ENCODE results near the gene PRKAG1. TPM values are rescaled to one million over a fixed set of nuclear protein-coding genes. Genes with fewer than 3 reads are reported as not detected.
A peak's percentile ranks its signal among the peaks of the same experiment; 100 is the strongest.

The PRKAG1 gene
- total RNA-seq, 1 donor from 2014 or later = 75.6 TPM

DNA sequence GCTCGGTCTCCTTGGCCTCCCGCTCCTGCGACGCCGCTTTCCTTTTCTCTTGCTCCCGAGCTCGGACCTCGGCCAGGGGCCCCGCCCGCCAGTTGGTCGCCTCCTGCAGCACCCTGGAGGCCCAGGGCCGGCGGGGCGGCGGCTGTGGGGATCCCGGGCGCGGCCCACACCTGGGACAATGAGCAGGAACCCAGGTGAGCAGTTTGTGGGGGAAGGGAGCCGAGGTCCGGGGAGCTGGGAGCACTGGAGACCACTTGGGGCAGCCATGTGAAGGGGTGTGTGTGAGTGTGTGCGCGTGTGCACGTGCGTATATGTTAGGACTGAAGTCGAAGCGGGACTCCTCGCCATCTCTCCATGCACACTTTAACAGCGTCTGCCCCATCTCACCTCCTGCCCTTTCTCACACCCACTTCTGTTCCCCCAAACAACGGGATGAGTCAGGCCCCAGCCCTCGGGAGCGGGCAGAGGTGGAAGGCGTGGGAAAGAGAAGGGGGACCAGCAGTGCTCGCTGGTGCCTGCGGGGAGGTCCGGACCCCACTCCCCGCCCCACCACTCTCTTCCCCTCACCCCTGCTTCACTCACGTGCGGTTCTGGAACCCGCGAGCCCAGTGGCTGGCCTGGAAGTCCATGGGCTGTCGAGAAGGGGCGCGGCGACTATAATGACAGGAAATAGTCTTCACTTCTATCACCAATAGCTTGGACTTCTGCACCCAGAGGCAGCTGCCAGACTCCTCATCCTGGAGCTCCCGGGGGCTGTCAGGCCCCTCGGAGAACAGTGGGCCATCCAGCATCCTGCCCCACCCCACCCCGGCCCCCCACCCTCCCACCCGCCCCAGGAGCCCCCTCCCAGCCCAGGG is 19.9 kb downstream of the PRKAG1 start:
- TF ChIP-seq, protein P1, sequence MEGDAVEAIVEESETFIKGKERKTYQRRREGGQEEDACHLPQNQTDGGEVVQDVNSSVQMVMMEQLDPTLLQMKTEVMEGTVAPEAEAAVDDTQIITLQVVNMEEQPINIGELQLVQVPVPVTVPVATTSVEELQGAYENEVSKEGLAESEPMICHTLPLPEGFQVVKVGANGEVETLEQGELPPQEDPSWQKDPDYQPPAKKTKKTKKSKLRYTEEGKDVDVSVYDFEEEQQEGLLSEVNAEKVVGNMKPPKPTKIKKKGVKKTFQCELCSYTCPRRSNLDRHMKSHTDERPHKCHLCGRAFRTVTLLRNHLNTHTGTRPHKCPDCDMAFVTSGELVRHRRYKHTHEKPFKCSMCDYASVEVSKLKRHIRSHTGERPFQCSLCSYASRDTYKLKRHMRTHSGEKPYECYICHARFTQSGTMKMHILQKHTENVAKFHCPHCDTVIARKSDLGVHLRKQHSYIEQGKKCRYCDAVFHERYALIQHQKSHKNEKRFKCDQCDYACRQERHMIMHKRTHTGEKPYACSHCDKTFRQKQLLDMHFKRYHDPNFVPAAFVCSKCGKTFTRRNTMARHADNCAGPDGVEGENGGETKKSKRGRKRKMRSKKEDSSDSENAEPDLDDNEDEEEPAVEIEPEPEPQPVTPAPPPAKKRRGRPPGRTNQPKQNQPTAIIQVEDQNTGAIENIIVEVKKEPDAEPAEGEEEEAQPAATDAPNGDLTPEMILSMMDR (IDR thresholded peaks at IDR 0.05) = no peak
- Mint-ChIP-seq H3K4me3 (ENCODE audit: unreplicated experiment) (peak overlapping the region; percentile 40), H3K27me3 (ENCODE audit: unreplicated experiment) (peaks cover 7% of the 10 kb centered on the region), H3K9me3 (ENCODE audit: unreplicated experiment) (no peaks in the 10 kb centered on the region), H3K27ac (ENCODE audit: unreplicated experiment) (no peak overlapping the region), H3K4me1 (ENCODE audit: unreplicated experiment) (peaks cover 31% of the 10 kb centered on the region), H3K36me3 (ENCODE audit: unreplicated experiment) (peaks cover 17% of the 10 kb centered on the region)
- no peak for DNase-seq (ENCODE audit: extremely low spot score, unreplicated experiment)

DNA sequence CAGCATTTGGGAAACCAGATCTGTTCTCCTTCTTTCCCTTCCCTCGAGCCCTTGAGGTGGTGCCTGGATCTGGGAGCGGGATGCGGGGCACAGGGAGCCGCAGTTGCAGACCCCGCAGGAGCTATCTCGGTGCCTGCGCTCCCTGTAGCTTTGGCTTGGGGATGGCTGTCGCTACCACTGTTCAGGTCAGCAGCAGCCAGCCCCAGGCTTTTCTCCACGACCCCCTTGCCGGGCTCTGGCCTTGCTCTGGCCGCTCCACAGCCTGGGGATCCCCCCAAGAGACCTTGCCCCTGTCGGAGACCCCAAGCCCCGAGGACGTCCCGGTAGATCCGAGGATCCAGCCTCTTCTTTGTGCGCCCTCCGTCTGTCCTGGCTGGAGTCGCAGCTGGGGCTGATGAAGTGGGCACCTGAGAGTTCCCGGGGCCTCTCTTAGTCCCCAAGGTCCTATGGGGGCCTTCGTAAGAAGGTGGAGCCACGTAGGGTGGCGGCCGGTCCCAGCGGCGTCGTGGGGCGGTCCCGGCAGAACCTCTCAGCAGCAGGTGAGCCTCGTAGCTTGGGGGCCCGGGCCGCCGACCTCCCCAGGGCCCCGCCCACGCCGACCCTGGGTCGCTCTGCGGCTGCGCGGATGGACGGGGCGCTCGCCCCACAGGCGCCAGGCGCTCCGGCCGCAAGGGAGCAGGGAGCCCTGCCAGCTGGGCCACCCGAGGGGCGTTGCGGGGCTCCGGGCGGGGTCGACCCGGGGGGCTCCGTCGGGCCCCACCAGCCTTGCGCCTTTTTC is 20.7 kb downstream of the PRKAG1 start:
- Mint-ChIP-seq H3K4me3 (ENCODE audit: unreplicated experiment) (peak overlapping the region; percentile 4), H3K27me3 (ENCODE audit: unreplicated experiment) (peaks cover 12% of the 10 kb centered on the region), H3K9me3 (ENCODE audit: unreplicated experiment) (no peaks in the 10 kb centered on the region), H3K27ac (ENCODE audit: unreplicated experiment) (no peak overlapping the region), H3K4me1 (ENCODE audit: unreplicated experiment) (peaks cover 31% of the 10 kb centered on the region), H3K36me3 (ENCODE audit: unreplicated experiment) (peaks cover 12% of the 10 kb centered on the region)
- DNase-seq (ENCODE audit: extremely low spot score, unreplicated experiment) = no peak
- TF ChIP-seq, protein P1 (IDR thresholded peaks at IDR 0.05) = no peak

DNA sequence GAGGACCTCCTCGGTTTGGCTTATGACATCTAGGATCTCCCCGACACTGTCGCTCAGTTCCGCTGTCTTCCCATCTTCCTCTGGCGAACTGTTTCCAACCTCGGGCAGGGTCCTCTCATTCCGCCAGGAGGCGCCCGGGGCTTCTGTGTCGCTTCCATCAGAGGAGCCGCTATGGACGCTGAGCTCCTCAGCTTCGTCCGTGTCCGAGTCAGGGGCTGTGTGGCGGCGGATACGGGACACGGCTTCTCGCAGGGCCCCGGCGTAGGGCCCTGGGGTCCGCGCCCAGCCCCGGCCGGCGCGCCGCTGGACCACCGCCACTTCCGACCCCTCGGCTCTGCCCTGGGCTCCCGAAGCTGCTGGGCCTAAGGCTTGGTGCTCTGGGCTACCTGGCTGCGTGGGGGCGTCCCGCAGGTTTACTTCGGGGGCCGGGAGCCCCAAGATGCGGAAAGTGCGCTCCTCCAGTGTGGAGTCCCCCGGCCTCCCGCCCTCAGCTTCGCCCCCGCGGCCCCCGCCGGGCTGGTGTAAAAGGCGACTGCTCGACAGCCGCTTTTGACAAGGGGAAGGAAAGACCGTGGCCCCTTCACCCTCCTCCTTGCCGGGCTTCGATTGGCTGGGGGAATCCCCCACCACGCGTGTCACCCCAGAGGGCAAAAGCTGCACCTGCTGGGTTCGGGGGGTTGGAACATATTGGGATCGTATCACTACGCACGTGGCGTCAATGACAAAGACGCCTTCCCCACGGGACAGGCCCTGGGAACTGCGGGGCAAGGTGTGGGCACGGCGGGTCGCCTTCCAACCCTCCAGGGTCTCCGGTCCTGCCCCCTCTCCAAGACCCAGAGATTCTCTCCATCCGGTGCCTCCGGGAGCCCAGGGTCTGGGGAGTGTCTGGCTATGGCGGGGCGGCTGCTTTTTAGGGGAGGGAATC is 21.5 kb downstream of the PRKAG1 start:
- H3K4me3 Mint-ChIP-seq (ENCODE audit: unreplicated experiment) = peak overlapping the region; percentile 18

DNA sequence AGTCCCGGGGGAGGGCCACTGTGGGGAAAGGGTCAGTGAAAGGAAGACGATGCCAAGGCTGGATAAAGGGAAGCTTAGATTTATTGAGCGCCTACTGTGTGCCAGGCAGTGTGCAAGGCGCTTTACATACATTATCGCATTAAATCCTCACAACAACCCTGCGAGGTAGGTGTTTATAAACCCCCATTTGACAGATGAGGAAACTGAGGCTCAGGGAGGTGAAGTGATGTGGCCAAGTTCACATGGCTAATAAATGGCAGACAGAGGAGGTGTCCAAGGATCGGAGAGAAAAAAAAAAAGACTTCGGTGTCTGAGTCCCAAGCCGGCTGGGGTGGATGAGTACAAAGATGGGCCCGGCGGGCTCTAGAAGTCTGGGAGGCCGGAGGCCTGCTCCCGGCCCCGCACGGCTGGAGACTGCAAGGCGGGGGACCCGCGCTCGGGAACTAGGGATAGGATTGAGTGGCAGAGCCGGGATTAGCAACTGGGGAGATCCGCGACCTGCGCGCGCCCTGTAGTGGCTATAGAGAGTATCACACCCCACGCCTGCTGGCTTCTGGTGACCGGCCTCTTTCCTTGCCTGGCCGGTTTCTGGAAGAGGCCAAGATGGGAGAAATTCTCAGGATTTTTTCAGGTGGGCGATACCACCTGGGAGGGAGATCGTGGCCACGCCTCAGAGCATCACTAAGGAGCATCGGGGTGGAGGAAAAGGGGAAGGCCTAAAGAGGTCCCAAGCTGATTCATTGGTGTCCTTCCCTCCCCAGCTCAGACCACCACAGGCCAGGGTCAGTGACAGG is 23.3 kb downstream of the PRKAG1 start:
- Mint-ChIP-seq H3K4me3 (ENCODE audit: unreplicated experiment) (peak overlapping the region; percentile 58), H3K4me1 (ENCODE audit: unreplicated experiment) (peaks cover 26% of the 10 kb centered on the region), H3K9me3 (ENCODE audit: unreplicated experiment) (no peaks in the 10 kb centered on the region), H3K36me3 (ENCODE audit: unreplicated experiment) (no peaks in the 10 kb centered on the region), H3K27me3 (ENCODE audit: unreplicated experiment) (peaks cover 21% of the 10 kb centered on the region), H3K27ac (ENCODE audit: unreplicated experiment) (no peak overlapping the region)
- DNase-seq (ENCODE audit: extremely low spot score, unreplicated experiment) = peak; percentile 94
- TF ChIP-seq, protein P1 (IDR thresholded peaks at IDR 0.05) = peak; percentile 83

More for the DNA sequence above, 21.5 kb downstream of the PRKAG1 start:
- peak; percentile 93 for DNase-seq (ENCODE audit: extremely low spot score, unreplicated experiment)
- Mint-ChIP-seq H3K36me3 (ENCODE audit: unreplicated experiment) (peaks cover 7% of the 10 kb centered on the region), H3K27ac (ENCODE audit: unreplicated experiment) (no peak overlapping the region), H3K27me3 (ENCODE audit: unreplicated experiment) (peaks cover 15% of the 10 kb centered on the region), H3K4me1 (ENCODE audit: unreplicated experiment) (peaks cover 31% of the 10 kb centered on the region), H3K9me3 (ENCODE audit: unreplicated experiment) (no peaks in the 10 kb centered on the region)
- TF ChIP-seq, protein P1 (IDR thresholded peaks at IDR 0.05) = peak; percentile 80
